GM12801 (cell line): ENCODE measurements around the gene MBOAT1.

Source experiments
- TF ChIP-seq, protein P1 (sequence below): IDR thresholded peaks from one replicate; pipeline ENCODE4 v1.5.1; 2011; ENCODE audit warnings: control low read depth; ENCODE audit not compliant: insufficient read length; ENCODE audit errors: extremely low read depth

MBOAT1 gene

DNA sequence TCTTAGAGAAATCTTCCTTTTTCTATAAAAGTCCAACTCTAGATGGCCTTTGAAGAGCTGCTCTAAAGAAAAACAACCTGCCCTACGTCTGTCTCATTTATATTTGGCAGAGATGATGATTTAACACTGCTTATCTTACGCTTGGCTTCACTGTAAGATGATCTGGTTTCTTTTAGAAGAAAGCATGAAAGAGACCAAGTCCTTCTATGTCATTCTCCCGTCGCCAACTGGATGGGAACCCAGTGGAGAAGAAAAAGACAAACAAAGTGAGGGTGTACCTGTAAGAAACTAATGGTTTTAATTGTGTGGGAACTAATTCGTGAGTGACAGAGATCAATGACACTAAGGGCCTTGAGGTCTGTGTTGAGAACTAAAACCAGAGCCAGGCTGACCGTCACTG is 92.8 kb downstream of the MBOAT1 start:
- TF ChIP-seq, protein P1, sequence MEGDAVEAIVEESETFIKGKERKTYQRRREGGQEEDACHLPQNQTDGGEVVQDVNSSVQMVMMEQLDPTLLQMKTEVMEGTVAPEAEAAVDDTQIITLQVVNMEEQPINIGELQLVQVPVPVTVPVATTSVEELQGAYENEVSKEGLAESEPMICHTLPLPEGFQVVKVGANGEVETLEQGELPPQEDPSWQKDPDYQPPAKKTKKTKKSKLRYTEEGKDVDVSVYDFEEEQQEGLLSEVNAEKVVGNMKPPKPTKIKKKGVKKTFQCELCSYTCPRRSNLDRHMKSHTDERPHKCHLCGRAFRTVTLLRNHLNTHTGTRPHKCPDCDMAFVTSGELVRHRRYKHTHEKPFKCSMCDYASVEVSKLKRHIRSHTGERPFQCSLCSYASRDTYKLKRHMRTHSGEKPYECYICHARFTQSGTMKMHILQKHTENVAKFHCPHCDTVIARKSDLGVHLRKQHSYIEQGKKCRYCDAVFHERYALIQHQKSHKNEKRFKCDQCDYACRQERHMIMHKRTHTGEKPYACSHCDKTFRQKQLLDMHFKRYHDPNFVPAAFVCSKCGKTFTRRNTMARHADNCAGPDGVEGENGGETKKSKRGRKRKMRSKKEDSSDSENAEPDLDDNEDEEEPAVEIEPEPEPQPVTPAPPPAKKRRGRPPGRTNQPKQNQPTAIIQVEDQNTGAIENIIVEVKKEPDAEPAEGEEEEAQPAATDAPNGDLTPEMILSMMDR, result no peak

GRCh38 chr6:20118892-20119291 is 93.4 kb downstream of the MBOAT1 start:
- TF ChIP-seq, protein P1, result no peak

DNA sequence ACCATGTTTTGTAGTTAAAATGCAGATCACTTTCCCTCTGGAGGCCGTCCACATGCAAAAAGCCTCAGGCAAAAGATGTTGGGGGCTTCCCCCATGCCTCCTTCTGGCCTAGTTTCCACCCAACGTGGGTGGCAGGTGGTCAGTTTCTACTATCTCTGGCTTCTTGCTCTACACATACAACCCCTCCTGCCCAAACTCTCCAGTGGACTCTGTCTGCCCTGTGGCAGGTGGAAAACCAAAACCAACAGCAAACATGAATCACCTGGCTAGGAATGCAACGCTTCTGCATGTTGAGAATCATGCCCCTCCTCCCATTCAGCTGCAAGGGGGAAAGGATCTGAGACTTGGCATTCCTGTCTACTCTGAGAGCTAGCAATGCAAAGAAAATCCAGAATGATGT is 94.8 kb downstream of the MBOAT1 start:
- TF ChIP-seq, protein P1, result no peak

DNA sequence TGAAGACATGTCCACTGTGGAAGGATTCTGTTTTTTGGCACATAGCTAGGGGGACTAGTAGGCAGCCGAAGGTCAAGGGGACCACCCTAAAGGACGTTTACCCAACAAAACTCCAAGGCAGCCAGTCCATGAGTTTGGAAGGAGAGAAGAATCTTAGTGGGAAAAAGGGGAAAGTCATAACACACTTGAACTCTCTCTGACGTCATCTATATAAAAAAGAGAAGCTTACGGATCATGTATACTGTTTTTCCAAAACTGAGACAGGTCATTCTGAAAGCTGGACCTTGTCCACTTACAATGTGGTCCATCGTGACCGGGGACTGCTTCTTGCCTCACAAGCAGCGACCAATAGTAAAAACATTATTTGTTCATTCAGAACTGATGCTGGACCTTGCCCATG is 95.5 kb downstream of the MBOAT1 start:
- TF ChIP-seq, protein P1, result no peak

GRCh38 chr6:20115246-20115980 is 96.9 kb downstream of the MBOAT1 start:
- TF ChIP-seq, protein P1, result no peak

DNA sequence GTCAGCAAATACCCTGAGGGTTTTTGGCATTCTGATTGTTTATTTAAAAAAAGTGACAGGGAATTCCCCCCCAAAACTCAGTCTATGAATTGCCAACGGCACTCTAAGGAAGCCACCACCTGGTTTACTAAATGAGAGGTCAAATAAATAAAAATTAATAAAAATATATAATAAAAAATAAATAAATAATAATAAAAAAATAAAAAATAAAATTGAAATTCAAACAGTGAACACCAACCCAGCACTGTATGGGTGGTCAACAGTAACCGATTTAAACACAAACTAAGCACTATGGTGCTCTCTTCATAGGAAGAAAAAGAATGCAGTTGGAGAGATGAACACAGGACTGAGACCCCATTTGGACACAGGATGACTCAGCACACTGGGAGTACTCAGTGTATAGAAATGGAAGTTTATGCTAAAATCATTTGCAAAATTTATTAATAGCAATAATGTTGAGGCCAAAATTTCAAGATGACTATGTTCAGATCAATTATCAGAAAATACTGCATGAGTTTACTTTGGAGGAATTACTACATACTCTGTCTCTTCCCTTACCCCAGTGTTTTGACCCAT is 98.5 kb downstream of the MBOAT1 start:
- TF ChIP-seq, protein P1, result no peak

GRCh38 chr6:20112841-20113240 is 99.4 kb downstream of the MBOAT1 start:
- TF ChIP-seq, protein P1, result no peak
